SU-DHL-6 (cell line): ENCODE data around the gene KSR1.

ENCODE experiments used
- CTCF ChIP-seq: fragments of 200-600 bp; sonication (generic); IDR thresholded peaks from one replicate; pipeline ENCODE4 v1.5.1; 2017; ENCODE audit warnings: antibody characterized with exemption, mild to moderate bottlenecking, low read length, moderate library complexity; ENCODE audit not compliant: insufficient read depth, poor library complexity, severe bottlenecking
- EZH2phosphoT487 ChIP-seq: fragments of 200-600 bp; sonication (generic), shearing (Covaris generic); conservative IDR thresholded peaks from 2 replicates; pipeline ENCODE4 v1.6.1; 2018; ENCODE audit warnings: mild to moderate bottlenecking, antibody characterized with exemption, low read length, moderate library complexity, mixed read lengths

- no peak for TF ChIP-seq CTCF
- no peak for TF ChIP-seq EZH2phosphoT487
Measured at GRCh38 chr17:27489045-27489715, 32.9 kb downstream of the KSR1 start.
